HG02642 (cell line): ENCODE data around the gene BBS9.
"Not testable (repeated sequence)": the region's sequence is repeated elsewhere in the genome, so short reads cannot be mapped to it uniquely, and the experiment has no call there.

Experiments used
- ATAC-seq: cut with Tn5 transposase; IDR thresholded peaks from one replicate; pipeline ENCODE4 v1.9.1; 2021; ENCODE audit warnings: mild to moderate bottlenecking; ENCODE audit not compliant: unreplicated experiment, poor library complexity

The BBS9 gene

GRCh38 chr7:33527613-33528012, 398.2 kb downstream of the BBS9 start:
- not testable (repeated sequence) for ATAC-seq

GRCh38 chr7:33529070-33529469, 399.7 kb downstream of the BBS9 start:
- ATAC-seq, result no peak

- no peak for ATAC-seq
Observed at GRCh38 chr7:33530664-33531063, 401.3 kb downstream of the BBS9 start.

DNA sequence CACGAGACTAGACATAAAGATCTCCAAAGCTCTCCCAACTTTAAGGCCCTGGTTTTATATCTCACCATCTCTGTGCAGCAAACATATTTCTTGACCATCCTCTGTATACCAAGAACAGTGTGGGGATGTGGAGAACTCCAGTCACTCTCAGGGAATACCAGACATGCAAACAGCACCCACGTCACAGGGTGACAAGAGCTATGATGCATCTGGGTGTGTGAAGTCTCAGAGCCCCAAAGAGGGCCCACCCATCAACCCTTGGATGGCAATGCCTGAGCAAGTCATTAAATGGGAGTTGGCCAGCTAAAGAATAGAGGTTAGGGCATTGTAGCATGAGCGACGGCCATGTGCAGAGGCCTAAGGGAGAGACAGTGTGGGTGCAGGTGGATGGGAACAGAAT, 402.5 kb downstream of the BBS9 start:
- no peak for ATAC-seq

GRCh38 chr7:33534833-33535232, 405.5 kb downstream of the BBS9 start:
- no peak for ATAC-seq

GRCh38 chr7:33535989-33536388, 406.6 kb downstream of the BBS9 start:
- no peak for ATAC-seq

- ATAC-seq, result no peak
Observed at GRCh38 chr7:33536398-33537103, 407.2 kb downstream of the BBS9 start.

DNA sequence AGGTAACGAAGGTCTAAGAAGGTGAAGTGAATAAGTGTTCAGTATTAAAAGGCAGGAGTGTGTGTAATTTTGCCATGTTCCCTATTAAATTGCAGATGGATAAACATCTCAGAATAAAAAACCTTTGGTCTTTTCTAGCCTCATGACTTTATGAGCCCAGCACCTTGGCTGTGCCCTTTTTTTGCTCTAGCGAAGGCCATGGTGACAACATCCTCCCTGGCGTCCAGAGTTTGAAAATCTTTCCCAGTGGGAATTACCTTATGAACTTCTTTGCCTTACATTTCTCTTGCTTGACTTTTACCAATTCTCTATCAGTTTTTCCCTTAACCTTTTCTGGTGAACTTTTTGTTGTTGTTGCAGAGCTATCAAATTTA, 407.7 kb downstream of the BBS9 start:
- no peak for ATAC-seq

DNA sequence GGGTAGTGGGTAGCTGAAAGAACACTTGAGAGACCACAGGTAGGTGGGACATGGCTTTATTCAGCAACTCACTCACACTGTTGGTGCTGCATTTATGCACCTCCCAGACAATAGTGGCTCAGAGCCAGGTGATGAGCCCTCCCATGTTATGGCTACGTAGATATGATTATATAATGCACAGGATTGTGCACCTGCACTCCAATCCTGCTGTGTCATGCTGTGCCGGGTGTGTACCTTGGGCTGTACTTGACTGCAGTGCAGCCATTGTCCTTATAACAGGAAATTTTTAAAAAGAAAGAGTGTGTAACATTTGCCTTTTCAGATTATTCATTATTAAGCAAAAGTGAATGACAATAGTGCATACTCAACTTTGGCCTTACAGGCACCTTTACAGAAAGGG, 409.8 kb downstream of the BBS9 start:
- no peak for ATAC-seq

- no peak for ATAC-seq
Observed at GRCh38 chr7:33539659-33540400, 410.5 kb downstream of the BBS9 start.

DNA sequence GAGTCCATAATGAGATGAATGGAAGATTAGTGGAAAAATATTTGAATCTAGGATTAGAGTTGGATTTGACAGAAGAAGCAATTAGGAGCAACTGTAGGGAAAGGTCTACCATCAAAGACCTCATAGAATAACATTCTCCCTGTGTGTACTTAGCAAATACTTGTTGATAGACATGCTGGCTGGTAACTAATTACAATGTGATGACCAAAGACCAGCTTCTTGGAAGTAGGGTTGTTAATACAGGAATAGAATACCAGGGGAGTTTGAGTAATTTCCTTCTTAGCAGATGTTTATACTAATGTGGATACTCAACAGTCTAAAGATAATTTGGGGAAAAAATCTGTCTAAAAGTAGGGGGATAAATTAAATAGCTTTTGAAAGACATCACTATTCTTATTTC, 418.5 kb downstream of the BBS9 start:
- no peak for ATAC-seq

DNA sequence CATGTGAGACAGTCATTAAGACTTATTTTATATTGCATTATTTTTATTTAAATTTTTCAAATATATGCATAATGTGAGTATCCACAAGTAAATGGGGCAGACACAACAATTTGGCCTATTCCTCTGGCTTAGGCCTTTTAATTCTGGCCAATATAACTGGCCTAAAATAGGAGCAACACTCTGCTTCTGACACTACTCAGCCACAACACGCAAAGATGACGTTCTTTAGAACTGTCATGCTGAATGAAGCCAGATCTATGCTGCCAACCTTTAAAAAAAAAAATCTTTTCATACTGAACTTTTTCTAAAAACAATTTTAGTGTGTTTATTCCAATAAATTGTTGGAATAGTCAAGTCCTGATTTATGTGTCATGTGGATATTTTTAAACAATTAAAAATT, 421.0 kb downstream of the BBS9 start:
- ATAC-seq, result no peak

DNA sequence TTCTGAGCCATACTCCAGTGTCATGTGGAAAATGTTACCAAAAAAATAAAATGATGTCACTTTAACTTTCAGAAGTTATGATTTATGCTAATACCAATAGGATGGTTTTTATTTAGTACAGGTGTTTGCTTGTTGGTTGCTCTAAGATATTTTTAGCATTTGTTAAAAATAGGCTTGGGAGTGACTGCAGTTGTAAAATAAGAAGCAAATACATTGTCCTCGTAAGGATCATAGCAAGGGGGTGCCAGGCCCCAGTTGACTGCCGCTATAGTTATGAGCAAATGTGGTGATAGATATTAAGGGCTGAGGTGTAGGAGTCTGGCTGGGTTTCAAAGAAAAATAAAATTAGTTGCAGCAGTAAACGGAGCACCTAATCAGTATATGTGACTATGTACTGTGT, 421.6 kb downstream of the BBS9 start:
- no peak for ATAC-seq

DNA sequence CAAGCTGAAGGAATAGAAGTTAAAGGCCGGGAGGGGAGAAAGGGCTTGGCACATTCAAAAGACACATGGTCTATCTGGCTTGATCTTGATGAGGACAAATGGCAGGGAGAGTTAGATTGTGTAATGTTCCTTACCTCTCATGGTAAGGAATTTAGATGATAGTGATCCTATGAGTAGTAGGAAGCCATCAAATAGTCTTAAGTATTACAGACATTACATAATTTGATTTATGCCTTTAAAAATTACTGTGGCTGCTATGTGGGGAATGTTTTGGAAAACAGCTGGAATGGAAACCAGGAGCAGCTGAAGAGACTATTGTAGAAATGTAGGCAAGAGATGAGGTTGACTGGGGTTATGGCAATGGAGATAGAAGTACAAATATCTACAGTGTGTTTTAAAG, 424.7 kb downstream of the BBS9 start:
- no peak for ATAC-seq

GRCh38 chr7:33554576-33554975, 425.2 kb downstream of the BBS9 start:
- ATAC-seq, result no peak

GRCh38 chr7:33556472-33556871, 427.1 kb downstream of the BBS9 start:
- ATAC-seq, result no peak

DNA sequence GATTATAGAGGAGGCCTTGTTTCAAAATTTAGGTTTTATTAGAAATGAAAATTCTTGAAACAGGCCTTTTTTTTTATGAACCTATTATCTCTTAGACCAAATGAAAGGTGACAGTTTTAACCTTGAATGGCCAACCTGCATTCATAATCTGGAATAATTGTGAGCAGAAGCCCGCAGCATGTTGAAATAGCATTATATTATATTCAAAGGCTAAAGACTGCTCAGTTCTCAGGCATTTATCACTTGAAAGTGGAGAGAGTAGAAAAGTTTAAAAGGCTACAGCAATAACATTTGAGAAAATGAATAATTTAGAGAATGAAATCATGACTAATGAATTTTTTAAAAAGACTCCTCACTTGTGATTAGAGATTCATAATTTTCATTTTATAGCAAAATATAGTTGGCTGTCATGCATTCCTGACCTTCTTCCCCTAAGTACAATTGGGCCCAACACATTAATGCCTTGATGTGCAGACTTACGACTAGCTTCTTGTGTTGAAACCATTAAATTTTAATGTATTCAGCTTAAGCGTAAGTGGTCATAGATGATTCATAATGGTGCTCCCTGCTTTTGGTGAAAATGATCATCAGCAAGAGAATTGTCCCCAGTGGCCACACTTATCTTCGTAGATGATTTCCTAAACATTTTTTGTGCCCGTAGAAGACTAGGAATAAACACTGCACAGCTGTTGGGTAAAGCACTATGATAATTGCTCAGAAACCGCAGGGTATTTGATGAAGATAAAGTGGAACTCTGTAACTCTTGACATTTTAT, 429.4 kb downstream of the BBS9 start:
- ATAC-seq, result no peak

DNA sequence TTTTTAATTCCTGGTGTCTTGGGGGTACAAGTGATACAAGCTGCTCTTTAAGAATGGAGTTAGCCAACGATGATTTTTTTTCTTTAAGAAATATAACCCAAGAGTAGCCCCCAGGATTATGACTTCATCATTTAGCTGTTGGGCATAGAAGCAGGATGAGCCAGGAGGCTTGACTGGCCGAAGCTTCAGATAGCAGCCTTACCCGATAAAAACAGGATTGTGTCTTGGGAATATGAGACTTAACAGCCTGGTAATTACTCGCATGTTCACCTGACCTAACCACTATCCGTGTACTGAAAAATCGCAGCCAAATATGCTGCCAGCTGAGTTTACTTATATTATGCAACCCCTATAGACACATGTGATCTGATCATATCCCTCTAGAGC, 430.0 kb downstream of the BBS9 start:
- ATAC-seq, result no peak

GRCh38 chr7:33562996-33563395, 433.6 kb downstream of the BBS9 start:
- no peak for ATAC-seq

- ATAC-seq, result no peak
Observed at GRCh38 chr7:33563651-33564050, 434.3 kb downstream of the BBS9 start.

- no peak for ATAC-seq
Observed at GRCh38 chr7:33578166-33578565, 448.8 kb downstream of the BBS9 start.
